ENCODE data around the gene METAP1D.
"Not testable (repeated sequence)": the region's sequence is repeated elsewhere in the genome, so short reads cannot be mapped to it uniquely, and the experiment has no call there.

The METAP1D gene

DNA sequence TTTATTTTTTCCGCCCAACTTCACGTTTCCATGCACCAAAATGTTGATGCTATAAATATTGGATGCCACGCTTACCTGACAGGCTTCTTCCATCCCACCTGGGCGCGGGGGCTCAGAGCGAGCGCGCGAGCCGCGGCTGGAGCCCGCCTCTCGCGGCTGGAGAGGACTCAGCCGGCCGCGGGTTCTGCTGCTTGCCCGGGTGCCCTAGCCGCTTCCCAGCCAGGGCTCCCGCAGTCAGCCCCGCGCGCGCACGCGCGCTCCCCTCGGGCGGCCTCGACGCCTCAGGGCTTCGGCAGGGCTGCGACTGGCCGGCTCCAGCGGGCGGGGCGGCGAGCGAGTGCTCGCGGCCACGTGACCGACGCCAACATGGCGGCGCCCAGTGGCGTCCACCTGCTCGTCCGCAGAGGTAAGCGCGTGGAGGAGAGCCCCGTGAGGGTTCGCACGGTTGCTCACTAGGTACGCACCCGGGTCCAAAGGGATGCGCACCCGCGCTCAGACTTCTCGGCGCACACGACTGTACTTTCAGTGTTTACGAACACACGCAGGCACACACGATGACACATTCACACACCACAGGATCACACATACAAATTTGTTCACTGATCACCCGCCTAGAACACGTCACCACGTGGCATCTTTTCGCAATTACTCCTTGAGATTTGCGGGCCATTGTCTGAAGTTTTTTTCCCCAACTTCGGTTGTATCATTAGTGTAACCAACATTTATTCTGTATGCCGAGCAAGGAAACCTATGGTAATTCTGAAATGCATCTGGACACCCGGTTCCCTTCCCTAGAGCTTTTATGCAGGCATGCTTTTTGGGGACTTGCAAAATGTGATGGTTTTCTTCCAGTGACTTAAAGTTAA lies at the start of gene METAP1D:
TSS of gene METAP1D (plus strand) at position 350 of the 866 bp plus-strand sequence. CDS start at position 367, 17 bp downstream.
- peak; percentile 84 for DNase-seq

DNA sequence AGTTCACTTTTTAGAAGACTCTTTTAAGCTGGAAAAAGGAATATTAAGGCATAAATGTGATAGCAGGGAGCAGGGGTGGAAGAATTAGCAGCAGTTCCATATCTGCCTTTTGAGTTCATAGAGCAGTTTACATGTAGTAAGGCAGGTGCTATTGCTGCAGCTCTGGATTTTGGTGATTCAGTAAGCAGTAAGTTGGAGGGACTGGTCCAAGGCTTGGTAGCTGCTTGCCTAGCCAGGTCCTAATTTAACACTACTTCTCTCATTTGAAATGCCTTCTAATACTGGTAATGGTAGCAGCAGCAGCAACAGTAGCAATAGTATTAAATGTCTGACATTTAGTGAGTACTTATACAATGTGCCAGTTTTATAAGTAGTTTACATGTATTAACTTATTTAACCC lies 47.5 kb upstream of the METAP1D start:
- no peak for DNase-seq

DNA sequence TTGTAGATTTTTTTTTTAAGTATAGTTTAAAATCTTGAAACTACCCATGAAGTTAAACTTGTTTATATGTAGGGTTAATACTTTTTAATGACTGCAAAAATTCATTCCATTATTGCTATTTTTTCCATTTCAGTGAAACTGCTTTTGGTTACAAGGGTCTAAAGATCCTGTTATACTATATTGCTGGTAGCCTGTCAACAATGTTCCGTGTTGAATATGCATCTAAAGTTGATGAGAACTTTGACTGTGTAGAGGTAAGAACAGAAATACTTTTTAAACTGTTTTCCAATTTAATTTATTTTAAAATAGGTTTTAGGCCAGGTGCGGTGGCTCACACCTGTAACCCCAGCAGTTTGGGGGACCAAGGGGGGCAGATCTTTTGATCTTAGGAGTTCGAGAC lies 47.0 kb upstream of the METAP1D start:
- no peak for DNase-seq

DNA sequence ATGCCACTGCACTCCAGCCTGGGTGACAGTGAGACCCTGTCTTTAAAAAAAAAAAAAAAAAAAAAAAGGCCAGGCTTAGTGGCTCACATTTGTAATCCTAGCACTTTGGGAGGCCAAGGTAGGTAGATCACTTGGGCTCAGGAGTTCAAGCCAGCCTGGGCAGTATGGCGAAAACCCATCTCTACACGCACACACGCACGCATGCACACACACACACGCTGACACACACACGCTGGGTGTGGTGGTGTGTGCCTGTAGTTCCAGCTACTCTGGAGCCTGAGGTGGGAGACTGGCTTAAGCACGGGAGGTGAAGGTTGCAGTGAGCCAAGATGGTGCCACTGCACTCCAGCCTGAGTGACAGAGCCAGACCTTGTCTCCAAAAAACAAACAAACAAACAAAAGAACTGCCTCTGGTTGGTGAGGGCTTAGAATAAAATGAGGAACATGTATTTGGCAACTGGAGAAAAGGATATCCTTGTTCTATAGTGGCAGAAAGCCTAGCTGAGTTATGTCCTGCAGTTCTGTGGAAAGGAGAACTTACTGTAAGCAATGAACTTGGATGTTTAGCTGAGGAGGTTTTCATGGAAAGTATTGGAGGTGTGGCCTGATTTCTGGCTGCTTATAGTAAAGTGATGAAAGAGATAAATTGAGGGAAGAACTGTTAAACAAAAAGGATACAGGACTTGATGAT lies 43.5 kb upstream of the METAP1D start:
- no peak for DNase-seq

DNA sequence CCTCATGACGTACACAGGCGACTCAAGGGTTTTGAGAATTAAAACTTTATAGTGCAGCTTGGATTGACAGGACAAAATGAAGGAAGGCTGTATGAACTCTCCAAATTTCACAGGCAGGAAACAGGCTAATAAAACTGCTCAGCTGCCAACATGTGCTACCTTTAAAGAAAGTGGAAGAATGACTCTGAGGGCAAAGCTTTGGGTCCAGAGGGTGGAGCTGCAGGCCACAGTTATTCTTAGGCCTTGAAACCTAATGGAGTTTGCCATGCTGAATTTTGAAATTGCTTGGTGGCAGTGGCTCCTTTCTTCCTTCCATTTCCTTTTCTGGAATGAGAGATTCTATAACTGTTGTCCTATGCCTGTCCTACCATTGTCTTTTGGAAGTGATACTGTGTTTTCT lies 42.7 kb upstream of the METAP1D start:
- no peak for DNase-seq

GRCh38 chr2:171958475-171958874 lies 41.3 kb upstream of the METAP1D start:
- no peak for DNase-seq

GRCh38 chr2:171959998-171960397 lies 39.8 kb upstream of the METAP1D start:
- DNase-seq = no peak

DNA sequence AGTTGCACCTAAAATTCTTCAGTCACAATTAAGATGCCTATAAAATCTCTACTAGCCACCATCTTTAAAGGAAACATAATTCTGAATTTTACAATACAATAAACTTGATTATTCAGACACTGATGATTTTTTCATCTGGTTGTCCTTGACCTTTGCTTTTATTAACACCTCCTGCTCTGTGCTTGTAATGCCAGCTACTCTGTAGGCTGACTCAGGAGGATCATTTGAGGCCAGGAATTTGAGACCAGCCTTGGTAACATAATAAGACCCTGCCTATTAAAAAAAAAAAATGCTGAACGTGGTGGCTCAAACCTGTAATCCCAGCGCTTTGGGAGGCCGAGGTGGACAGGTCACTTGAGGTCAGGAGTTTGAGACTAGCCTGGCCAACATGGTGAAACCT lies 39.2 kb upstream of the METAP1D start:
- DNase-seq = no peak

- no peak for DNase-seq
These were observed 36.6 kb upstream of the METAP1D start for GRCh38 chr2:171963198-171963597.

DNA sequence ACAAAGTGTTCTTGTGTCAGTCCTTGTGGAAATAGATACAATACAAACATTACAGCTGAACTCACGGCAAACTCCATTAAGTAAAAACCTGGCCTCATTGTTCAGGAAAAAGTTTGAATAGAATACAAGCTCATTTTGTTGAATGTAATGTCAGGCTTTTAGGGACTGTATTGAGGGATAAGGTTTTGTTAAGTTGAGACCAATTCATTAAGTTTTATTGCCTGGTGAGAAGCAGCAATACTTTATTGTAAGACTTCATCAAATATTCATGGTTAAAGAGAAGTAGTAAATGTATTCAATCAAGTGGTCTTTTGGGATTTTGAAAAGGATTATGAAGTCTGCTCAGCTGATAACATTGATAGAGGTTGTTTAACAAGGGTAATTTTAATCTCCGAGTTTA lies 35.4 kb upstream of the METAP1D start:
- DNase-seq = no peak

- DNase-seq = no peak
These were observed 34.5 kb upstream of the METAP1D start for GRCh38 chr2:171965238-171965637.

- no peak for DNase-seq
These were observed 34.1 kb upstream of the METAP1D start for GRCh38 chr2:171965661-171966060.

DNA sequence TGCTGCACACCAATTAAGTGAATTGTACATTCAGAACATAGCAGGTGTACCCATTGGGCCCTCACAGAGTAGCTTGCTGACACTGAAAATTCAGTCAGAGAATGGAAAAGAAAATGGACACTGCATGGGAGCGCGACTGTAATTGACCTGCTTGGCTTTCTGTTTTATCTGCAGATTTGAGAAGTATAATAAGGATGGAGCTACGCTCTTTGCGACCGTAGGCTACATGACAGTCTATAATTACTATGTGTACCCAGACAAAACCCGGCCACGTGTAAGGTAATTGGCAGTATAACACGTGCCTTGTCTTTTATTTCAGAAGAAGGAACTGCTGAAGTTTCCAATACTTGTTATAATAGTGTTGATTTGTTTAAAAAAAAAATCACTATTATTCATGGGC lies 33.5 kb upstream of the METAP1D start:
- no peak for DNase-seq

GRCh38 chr2:171966688-171967087 lies 33.1 kb upstream of the METAP1D start:
- DNase-seq = no peak

- DNase-seq = no peak
These were observed 31.2 kb upstream of the METAP1D start for GRCh38 chr2:171968509-171968908.

GRCh38 chr2:171972329-171972982 lies 27.3 kb upstream of the METAP1D start:
- DNase-seq = no peak

- no peak for DNase-seq
These were observed 20.6 kb upstream of the METAP1D start for GRCh38 chr2:171979103-171979502.

DNA sequence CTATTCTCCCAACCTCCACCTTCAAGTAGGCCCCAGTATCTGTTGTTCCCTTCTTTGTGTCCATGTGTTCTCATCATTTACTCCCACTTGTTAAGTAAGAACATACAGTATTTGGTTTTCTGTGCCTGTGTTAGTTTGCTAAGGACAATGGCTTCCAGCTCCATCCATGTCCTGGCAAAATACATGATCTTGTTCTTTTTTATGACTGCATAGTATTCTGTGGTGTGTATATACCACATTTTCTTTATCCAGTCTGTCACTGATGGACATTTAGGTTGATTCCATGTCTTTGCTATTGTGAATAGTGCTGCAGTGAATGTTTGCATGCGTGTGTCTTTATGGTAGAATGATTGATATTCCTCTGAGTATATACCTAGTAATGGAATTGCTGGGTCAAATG lies 15.8 kb upstream of the METAP1D start:
- DNase-seq = not testable (repeated sequence)

GRCh38 chr2:171985076-171985475 lies 14.7 kb upstream of the METAP1D start:
- DNase-seq = no peak

- no peak for DNase-seq
These were observed 13.0 kb upstream of the METAP1D start for GRCh38 chr2:171986778-171987177.

GRCh38 chr2:171991027-171991426 lies 8.7 kb upstream of the METAP1D start:
- DNase-seq = no peak

GRCh38 chr2:171995586-171995985 lies 4.2 kb upstream of the METAP1D start:
- no peak for DNase-seq

DNA sequence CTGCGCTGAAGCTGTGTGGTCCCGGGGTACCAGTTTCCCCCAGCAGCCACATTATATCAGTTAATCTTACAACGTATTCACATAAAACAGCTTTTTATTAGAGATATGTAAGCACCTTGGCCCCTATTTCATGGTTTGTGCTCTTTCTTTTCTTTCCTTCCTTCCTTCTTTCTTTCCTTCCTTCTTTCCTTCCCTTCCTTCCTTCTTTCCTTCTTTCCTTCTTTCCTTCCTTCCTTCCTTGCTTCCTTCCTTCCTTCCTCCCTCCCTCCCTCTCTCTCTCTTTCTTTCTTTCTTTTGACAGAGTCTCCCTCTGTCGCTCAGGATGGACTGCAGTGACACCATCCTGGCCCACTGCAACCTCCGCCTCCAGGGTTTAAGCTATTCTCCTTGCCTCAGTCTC lies 3.7 kb upstream of the METAP1D start:
- no peak for DNase-seq

GRCh38 chr2:171997031-171997430 lies 2.7 kb upstream of the METAP1D start:
- not testable (repeated sequence) for DNase-seq

Data from DMS 273 treated with DMSO at 0.1 percent for 48 hours (cell line).